IPS DF 6.9 (cell line): ENCODE measurements around the gene ZNF222.

Source experiments
- DNase-seq: peaks from one replicate; pipeline ENCODE4 v3.0.0-alpha.2; 2013; ENCODE audit warnings: low read depth, low spot score
- H3K27ac ChIP-seq: one replicate; pipeline ENCODE4 v1.5.1; 2013; ENCODE audit warnings: low read length, control low read depth
- H3K27me3 ChIP-seq: 2 replicates; pipeline ENCODE4 v1.6.1; 2013; ENCODE audit warnings: mild to moderate bottlenecking, low read length; ENCODE audit not compliant: control insufficient read depth, insufficient read depth
- H3K36me3 ChIP-seq: 2 replicates; pipeline ENCODE4 v1.6.1; 2013; ENCODE audit warnings: low read length; ENCODE audit not compliant: control insufficient read depth, insufficient read depth
- H3K4me1 ChIP-seq: 2 replicates; pipeline ENCODE4 v1.6.1; 2013; ENCODE audit warnings: low read length; ENCODE audit not compliant: control insufficient read depth, insufficient read depth
- H3K4me3 ChIP-seq: 2 replicates; pipeline ENCODE4 v1.5.1; 2013; ENCODE audit warnings: mild to moderate bottlenecking, low read length
- H3K9me3 ChIP-seq: 2 replicates; pipeline ENCODE4 v1.6.1; 2013; ENCODE audit warnings: low read length, inconsistent platforms; ENCODE audit not compliant: control insufficient read depth, insufficient read depth
- WGBS: extraction: QIAGEN DNeasy Blood & Tissue Kit; methylation state at CpG from one replicate; pipeline ENCODE4 v1.1.7; 2013; ENCODE audit warnings: mixed read lengths, missing lambda C conversion rate; ENCODE audit not compliant: insufficient read length, insufficient coverage; 5-methylcytosine and 5-hydroxymethylcytosine counted together

Gene ZNF222

DNA sequence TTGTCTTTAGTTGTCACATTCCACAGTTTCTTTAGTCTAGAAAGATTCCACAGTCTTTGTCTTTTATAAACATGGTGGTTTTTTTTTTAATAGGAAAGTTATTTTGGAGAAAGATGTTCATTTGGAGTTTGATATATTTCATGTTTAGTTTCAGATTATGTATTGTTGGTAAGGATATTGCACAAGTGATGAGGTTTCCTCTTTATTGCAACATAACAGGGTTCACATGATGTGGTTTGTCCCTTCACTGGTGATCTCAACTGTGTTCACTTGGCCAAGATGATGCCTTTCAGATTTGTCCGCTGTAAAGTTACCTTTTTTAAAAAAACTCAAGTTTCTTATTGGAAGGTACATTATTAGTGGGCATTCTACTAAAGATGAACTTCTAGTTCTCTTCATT, 19.2 kb upstream of the ZNF222 start:
- no CpG with 5 or more reads among the region's 1 CpG for WGBS
- H3K27me3 ChIP-seq, result no peaks in the 10 kb centered on the region
- H3K9me3 ChIP-seq, result peaks cover 7% of the 10 kb centered on the region
- no peak overlapping the region for H3K4me3 ChIP-seq
- no peak overlapping the region for H3K27ac ChIP-seq
- H3K4me1 ChIP-seq, result no peaks in the 10 kb centered on the region
- DNase-seq, result no peak
- H3K36me3 ChIP-seq, result peaks cover 16% of the 10 kb centered on the region; the same call in 1 of the 2 replicates

- peaks cover 7% of the 10 kb centered on the region for H3K9me3 ChIP-seq
- H3K4me1 ChIP-seq, result no peaks in the 10 kb centered on the region
- H3K36me3 ChIP-seq, result peaks cover 17% of the 10 kb centered on the region; the same call in 1 of the 2 replicates
- H3K4me3 ChIP-seq, result no peak overlapping the region
- no peaks in the 10 kb centered on the region for H3K27me3 ChIP-seq
- no peak overlapping the region for H3K27ac ChIP-seq
- no CpG with 5 or more reads among the region's 6 CpGs for WGBS
- DNase-seq, result no peak
Measured at GRCh38 chr19:44007473-44007872, 17.7 kb upstream of the ZNF222 start.

GRCh38 chr19:44010468-44010867, 14.7 kb upstream of the ZNF222 start:
- no peak overlapping the region for H3K27ac ChIP-seq
- no peaks in the 10 kb centered on the region for H3K27me3 ChIP-seq
- H3K36me3 ChIP-seq, result peaks cover 17% of the 10 kb centered on the region; the same call in 1 of the 2 replicates
- H3K9me3 ChIP-seq, result peaks cover 7% of the 10 kb centered on the region
- no peak for DNase-seq
- no peak overlapping the region for H3K4me3 ChIP-seq
- H3K4me1 ChIP-seq, result no peaks in the 10 kb centered on the region
- no CpG with 5 or more reads among the region's 5 CpGs for WGBS

DNA sequence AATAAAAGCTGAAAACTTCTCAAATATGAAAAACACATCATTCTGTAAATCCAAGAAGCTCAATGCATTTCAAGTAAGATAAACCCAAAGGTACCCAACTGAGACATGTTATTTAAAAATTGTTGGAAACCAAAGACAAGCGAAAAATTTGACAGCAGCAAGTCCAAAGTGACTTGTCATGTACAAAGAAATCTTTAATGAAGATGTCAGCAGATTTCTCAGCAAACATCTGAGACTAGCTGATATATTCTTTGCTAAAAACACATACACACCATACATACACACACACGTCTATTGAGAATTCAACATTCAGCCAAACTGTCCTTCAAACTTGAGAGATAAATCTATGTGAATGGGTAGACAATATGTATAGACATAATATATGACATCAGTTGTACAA, 5.7 kb upstream of the ZNF222 start:
- H3K27ac ChIP-seq, result no peak overlapping the region
- DNase-seq, result no peak
- no peaks in the 10 kb centered on the region for H3K27me3 ChIP-seq
- H3K4me3 ChIP-seq, result no peak overlapping the region
- no peaks in the 10 kb centered on the region for H3K9me3 ChIP-seq
- no peaks in the 10 kb centered on the region for H3K4me1 ChIP-seq
- no peaks in the 10 kb centered on the region for H3K36me3 ChIP-seq
- WGBS, result no CpG with 5 or more reads among the region's 2 CpGs

- H3K27me3 ChIP-seq, result no peaks in the 10 kb centered on the region
- no peaks in the 10 kb centered on the region for H3K36me3 ChIP-seq
- H3K4me1 ChIP-seq, result no peaks in the 10 kb centered on the region
- no peak overlapping the region for H3K27ac ChIP-seq
- no peak for DNase-seq
- no peak overlapping the region for H3K4me3 ChIP-seq
- H3K9me3 ChIP-seq, result no peaks in the 10 kb centered on the region
Measured at GRCh38 chr19:44021221-44021620, 4.0 kb upstream of the ZNF222 start.

DNA sequence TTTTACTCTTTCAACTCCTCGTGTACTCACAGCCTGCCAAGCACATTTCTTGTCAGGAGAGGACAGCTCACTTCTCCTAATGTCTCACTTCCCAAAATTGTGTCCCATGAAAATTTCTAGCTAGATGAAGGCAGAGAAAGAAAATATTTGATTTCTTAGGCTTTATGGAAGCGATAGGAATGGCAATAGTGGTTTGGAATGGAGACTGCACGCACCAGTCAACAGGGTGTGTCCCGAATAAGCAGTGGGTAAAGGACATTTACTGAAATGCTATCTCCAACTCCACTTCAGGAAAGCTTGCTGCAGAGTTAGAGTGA, 321 bp upstream of the ZNF222 start:
- no peak overlapping the region for H3K27ac ChIP-seq
- no peaks in the 10 kb centered on the region for H3K9me3 ChIP-seq
- no peaks in the 10 kb centered on the region for H3K4me1 ChIP-seq
- no peak for DNase-seq
- no peaks in the 10 kb centered on the region; the same call in 1 of the 2 replicates for H3K36me3 ChIP-seq
- no CpG with 5 or more reads among the region's 4 CpGs for WGBS
- H3K27me3 ChIP-seq, result no peaks in the 10 kb centered on the region
- H3K4me3 ChIP-seq, result peak overlapping the region; percentile 88; the same call in 1 of the 2 replicates

DNA sequence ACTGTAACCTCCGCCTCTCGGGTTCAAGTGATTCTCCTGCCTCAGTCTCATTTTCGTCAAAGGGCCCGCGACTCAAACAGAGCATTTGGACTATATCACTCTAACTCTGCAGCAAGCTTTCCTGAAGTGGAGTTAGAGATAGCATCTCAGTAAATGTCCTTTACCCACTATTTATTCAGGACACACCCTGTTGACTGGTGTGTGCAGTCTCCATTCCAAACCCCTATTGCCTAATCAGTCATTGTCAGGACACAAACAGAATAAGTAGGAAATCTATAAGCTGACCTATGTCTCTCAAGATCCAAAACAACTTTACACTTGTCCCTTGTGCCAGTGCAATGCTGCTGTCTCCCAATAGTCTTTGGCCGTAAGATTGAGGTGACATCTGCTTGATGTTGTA, 1.4 kb downstream of the ZNF222 start:
- Histone ChIP-seq H3K4me1 (no peaks in the 10 kb centered on the region), H3K27me3 (no peaks in the 10 kb centered on the region), H3K36me3 (no peaks in the 10 kb centered on the region; the same call in 1 of the 2 replicates), H3K9me3 (peaks cover under 1% of the 10 kb centered on the region), H3K27ac (no peak overlapping the region), H3K4me3 (no peak overlapping the region)
- DNase-seq, result no peak
- no CpG with 5 or more reads among the region's 6 CpGs for WGBS

DNA sequence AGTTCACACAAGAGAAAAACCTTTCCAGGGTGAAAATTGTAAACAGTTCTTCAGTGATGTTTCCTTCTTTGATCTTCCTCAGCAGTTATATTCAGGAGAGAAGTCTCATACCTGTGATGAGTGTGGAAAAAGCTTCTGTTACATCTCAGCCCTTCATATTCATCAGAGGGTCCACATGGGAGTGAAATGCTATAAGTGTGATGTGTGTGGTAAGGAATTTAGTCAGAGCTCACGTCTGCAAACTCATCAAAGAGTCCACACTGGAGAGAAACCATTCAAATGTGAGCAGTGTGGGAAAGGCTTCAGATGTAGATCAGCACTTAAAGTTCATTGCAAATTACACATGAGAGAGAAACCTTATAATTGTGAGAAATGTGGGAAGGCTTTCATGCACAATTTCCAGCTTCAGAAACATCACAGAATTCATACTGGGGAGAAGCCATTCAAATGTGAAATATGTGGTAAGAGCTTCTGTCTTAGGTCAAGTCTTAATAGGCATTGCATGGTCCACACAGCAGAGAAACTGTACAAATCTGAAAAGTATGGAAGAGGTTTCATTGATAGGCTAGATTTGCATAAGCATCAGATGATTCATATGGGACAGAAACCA, 6.9 kb downstream of the ZNF222 start:
- Histone ChIP-seq H3K4me3 (no peak overlapping the region), H3K27ac (no peak overlapping the region), H3K27me3 (no peaks in the 10 kb centered on the region), H3K36me3 (peaks cover 7% of the 10 kb centered on the region; the same call in 1 of the 2 replicates), H3K9me3 (peaks cover 5% of the 10 kb centered on the region), H3K4me1 (no peaks in the 10 kb centered on the region)
- DNase-seq, result no peak
- WGBS, result no CpG with 5 or more reads among the region's 1 CpG

- DNase-seq, result no peak
- WGBS, result no CpG with 5 or more reads among the region's 2 CpGs
- no peaks in the 10 kb centered on the region for H3K27me3 ChIP-seq
- H3K27ac ChIP-seq, result no peak overlapping the region
- H3K36me3 ChIP-seq, result no peaks in the 10 kb centered on the region
- H3K4me1 ChIP-seq, result no peaks in the 10 kb centered on the region
- no peaks in the 10 kb centered on the region for H3K9me3 ChIP-seq
- H3K4me3 ChIP-seq, result no peak overlapping the region
Measured at GRCh38 chr19:44042147-44042546, 17.0 kb downstream of the ZNF222 start.

- peak overlapping the region; percentile 24; the same call in 1 of the 2 replicates for H3K4me3 ChIP-seq
- WGBS, result no CpG with 5 or more reads among the region's 21 CpGs
Measured at GRCh38 chr19:44050740-44051649, 25.8 kb downstream of the ZNF222 start.

More at GRCh38 chr19:44050740-44051649, 25.8 kb downstream of the ZNF222 start:
- Histone ChIP-seq H3K4me1 (no peaks in the 10 kb centered on the region), H3K36me3 (no peaks in the 10 kb centered on the region), H3K9me3 (no peaks in the 10 kb centered on the region), H3K27ac (no peak overlapping the region), H3K27me3 (no peaks in the 10 kb centered on the region)
- no peak for DNase-seq
